ENCODE measurements around the gene MYO5B.
"Not testable (repeated sequence)": the region's sequence is repeated elsewhere in the genome, so short reads cannot be mapped to it uniquely, and the experiment has no call there.

Gene MYO5B

GRCh38 chr18:50117863-50118262 is 77.1 kb downstream of the MYO5B start:
- no peaks in the 10 kb centered on the region for H3K4me1 ChIP-seq (ENCODE audit: insufficient read depth, low read length)
- H3K36me3 ChIP-seq (ENCODE audit: insufficient read depth, low read length): no peaks in the 10 kb centered on the region
- no peaks in the 10 kb centered on the region for H3K9me3 ChIP-seq (ENCODE audit: control insufficient read depth, insufficient read depth, low read length)
- H3K9ac ChIP-seq (ENCODE audit: low read depth, low read length): no peak overlapping the region

DNA sequence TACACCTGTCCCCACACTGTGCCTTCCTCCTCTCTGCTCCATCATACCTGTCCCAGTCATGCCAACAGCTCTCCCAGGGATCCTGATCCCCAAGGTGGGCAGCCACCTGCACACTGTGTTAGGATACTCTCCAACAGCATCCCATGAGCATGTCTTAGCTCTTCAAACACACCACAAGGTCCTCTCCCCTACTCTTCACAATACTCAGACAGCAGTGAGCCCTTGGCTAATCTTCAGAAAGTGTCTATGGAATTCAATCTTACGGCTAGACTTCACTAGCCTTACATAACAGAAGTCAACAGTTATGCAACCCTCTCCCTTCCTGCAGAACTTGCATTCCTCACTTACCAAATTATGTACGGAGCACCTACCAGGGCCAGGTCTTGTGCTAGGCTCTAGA is 79.9 kb downstream of the MYO5B start:
- H3K9ac ChIP-seq (ENCODE audit: low read depth, low read length): no peak overlapping the region
- no peaks in the 10 kb centered on the region for H3K36me3 ChIP-seq (ENCODE audit: insufficient read depth, low read length)

DNA sequence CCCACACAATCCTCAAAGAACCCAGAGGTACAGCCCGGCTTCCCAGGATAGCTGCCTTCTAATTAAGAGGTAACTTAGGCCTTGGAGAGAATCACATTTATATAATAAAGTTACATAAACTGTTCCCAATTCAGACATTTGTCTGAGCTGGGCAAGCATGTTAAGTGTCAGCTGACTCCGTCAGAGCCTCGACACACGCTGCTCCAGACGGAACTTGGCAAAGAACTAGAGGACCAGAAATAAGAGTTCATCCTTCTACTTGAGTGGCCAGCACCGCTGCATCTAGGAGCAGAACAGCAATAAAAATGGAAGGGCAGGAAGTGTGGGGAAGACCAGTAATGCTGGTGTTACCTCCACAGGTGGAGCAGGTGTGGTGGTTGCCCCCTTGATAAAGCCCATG is 80.5 kb downstream of the MYO5B start:
- Histone ChIP-seq H3K9me3 (ENCODE audit: control insufficient read depth, insufficient read depth, low read length) (no peaks in the 10 kb centered on the region), H3K4me1 (ENCODE audit: insufficient read depth, low read length) (no peaks in the 10 kb centered on the region), H3K9ac (ENCODE audit: low read depth, low read length) (no peak overlapping the region), H3K36me3 (ENCODE audit: insufficient read depth, low read length) (no peaks in the 10 kb centered on the region)

More for the DNA sequence above, 79.9 kb downstream of the MYO5B start:
- Histone ChIP-seq H3K4me1 (ENCODE audit: insufficient read depth, low read length) (no peaks in the 10 kb centered on the region), H3K9me3 (ENCODE audit: control insufficient read depth, insufficient read depth, low read length) (no peaks in the 10 kb centered on the region)

- Histone ChIP-seq H3K36me3 (ENCODE audit: insufficient read depth, low read length) (no peaks in the 10 kb centered on the region), H3K9me3 (ENCODE audit: control insufficient read depth, insufficient read depth, low read length) (no peaks in the 10 kb centered on the region), H3K9ac (ENCODE audit: low read depth, low read length) (no peak overlapping the region), H3K4me1 (ENCODE audit: insufficient read depth, low read length) (no peaks in the 10 kb centered on the region)
Measured at GRCh38 chr18:50113726-50114125, 81.2 kb downstream of the MYO5B start.

GRCh38 chr18:50111398-50111797 is 83.5 kb downstream of the MYO5B start:
- Histone ChIP-seq H3K9ac (ENCODE audit: low read depth, low read length) (no peak overlapping the region), H3K9me3 (ENCODE audit: control insufficient read depth, insufficient read depth, low read length) (no peaks in the 10 kb centered on the region), H3K36me3 (ENCODE audit: insufficient read depth, low read length) (no peaks in the 10 kb centered on the region), H3K4me1 (ENCODE audit: insufficient read depth, low read length) (0 out of 2 replicates have a peak, but pooled peaks cover 3% of the 10 kb centered on the region)

DNA sequence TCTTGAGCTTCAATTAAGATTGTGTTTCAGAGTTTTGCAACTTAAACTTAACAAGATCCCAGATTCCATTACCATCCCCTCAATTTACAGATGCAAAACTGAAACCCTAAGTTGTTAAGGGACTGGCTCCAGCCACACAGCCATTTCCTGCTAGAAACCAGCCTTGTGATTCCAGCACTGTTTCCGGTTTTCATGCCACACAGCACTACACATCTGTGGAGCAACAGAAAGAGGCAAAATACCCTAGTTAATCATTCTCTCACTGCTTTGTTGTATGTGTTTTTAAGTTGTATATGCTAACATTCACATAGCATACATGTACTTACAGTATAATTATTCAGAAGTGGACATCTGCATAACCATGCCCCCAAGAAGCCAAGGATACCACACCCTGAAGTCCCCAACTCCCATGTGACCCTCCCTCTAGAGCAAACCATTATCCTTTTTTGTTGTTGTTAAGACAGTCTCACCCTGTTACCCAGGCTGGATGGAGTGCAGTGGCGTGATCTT is 87.4 kb downstream of the MYO5B start:
- Histone ChIP-seq H3K36me3 (ENCODE audit: insufficient read depth, low read length) (no peaks in the 10 kb centered on the region), H3K9ac (ENCODE audit: low read depth, low read length) (no peak overlapping the region), H3K9me3 (ENCODE audit: control insufficient read depth, insufficient read depth, low read length) (no peaks in the 10 kb centered on the region), H3K4me1 (ENCODE audit: insufficient read depth, low read length) (0 out of 2 replicates have a peak, but pooled peaks cover 3% of the 10 kb centered on the region)

DNA sequence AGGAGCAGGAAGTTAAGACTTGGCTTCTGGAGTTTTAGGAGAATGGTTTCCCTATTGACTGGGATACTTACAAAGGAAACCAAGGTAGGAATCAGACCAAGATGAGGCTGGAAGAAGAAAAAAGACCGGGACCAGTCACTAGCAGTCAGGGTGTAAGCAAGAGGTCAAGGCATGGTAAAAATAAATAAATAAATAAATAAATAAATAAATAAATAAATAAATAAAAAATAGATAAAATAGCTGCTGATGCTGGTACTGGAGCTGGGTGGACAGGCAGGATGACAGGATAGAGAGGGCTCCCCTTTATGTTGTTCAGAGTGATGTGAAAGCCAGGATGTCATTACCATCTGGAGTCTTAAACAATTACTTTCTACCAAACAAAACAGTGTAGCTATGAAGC is 89.9 kb downstream of the MYO5B start:
- Histone ChIP-seq H3K9ac (ENCODE audit: low read depth, low read length) (no peak overlapping the region), H3K9me3 (ENCODE audit: control insufficient read depth, insufficient read depth, low read length) (no peaks in the 10 kb centered on the region), H3K4me1 (ENCODE audit: insufficient read depth, low read length) (0 out of 2 replicates have a peak, but pooled peaks cover 3% of the 10 kb centered on the region), H3K36me3 (ENCODE audit: insufficient read depth, low read length) (no peaks in the 10 kb centered on the region)

GRCh38 chr18:50104421-50104820 is 90.5 kb downstream of the MYO5B start:
- 0 out of 2 replicates have a peak, but pooled peaks cover 3% of the 10 kb centered on the region for H3K4me1 ChIP-seq (ENCODE audit: insufficient read depth, low read length)
- H3K36me3 ChIP-seq (ENCODE audit: insufficient read depth, low read length): no peaks in the 10 kb centered on the region
- H3K9me3 ChIP-seq (ENCODE audit: control insufficient read depth, insufficient read depth, low read length): no peaks in the 10 kb centered on the region
- no peak overlapping the region for H3K9ac ChIP-seq (ENCODE audit: low read depth, low read length)

DNA sequence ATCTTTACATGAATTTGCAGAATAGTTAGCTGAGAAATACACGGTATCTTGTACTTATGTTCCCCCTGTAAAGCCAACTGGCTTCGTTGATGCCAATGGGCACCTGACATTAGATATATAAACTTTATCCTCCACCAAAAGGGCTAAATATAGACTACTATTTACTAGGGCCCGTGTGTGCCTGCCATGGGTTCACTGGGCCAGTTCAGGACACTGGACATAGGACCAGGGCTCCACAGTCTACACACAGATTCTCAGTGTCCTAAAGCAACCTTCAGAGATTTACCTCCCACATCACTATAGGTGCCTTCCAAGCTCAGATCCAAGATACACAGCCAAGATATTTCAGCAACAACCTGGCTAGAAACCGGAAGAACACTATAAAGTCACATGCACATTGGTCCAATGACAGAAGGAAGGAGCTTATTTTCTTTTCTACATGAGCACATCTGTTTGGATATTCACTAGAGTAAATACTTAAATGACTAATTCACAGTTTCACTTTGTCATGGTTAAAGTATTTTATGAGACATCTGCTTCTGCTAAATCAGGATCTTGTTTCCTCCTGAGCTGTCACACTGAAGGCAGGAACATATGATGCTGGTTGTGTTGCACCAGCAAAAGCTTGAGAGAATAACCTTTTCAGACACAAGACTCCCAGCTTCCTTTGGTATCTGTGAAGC is 95.1 kb downstream of the MYO5B start:
- Histone ChIP-seq H3K4me1 (ENCODE audit: insufficient read depth, low read length) (no peaks in the 10 kb centered on the region), H3K36me3 (ENCODE audit: insufficient read depth, low read length) (no peaks in the 10 kb centered on the region), H3K9me3 (ENCODE audit: control insufficient read depth, insufficient read depth, low read length) (no peaks in the 10 kb centered on the region), H3K9ac (ENCODE audit: low read depth, low read length) (no peak overlapping the region)

DNA sequence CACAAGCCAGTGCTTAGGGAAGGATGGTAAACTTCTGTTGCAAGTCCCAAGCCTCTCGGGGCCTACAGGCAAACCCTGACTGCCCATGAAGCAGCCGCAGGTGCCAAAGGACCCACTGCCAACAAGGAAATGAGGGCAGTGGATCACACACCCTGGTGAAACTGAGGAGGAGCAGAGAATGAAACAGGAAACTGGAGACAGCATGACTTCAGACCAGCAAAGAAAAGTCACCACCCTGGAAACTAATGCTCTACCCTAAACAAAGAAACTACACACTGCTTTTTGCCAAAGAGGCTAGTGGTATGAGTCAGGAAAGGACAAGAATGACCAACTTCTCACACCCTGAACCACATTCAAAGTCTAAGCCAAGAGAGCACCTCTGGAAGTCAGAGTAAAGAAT is 97.2 kb downstream of the MYO5B start:
- Histone ChIP-seq H3K9ac (ENCODE audit: low read depth, low read length) (no peak overlapping the region), H3K4me1 (ENCODE audit: insufficient read depth, low read length) (peaks cover 5% of the 10 kb centered on the region), H3K9me3 (ENCODE audit: control insufficient read depth, insufficient read depth, low read length) (no peaks in the 10 kb centered on the region), H3K36me3 (ENCODE audit: insufficient read depth, low read length) (no peaks in the 10 kb centered on the region)

DNA sequence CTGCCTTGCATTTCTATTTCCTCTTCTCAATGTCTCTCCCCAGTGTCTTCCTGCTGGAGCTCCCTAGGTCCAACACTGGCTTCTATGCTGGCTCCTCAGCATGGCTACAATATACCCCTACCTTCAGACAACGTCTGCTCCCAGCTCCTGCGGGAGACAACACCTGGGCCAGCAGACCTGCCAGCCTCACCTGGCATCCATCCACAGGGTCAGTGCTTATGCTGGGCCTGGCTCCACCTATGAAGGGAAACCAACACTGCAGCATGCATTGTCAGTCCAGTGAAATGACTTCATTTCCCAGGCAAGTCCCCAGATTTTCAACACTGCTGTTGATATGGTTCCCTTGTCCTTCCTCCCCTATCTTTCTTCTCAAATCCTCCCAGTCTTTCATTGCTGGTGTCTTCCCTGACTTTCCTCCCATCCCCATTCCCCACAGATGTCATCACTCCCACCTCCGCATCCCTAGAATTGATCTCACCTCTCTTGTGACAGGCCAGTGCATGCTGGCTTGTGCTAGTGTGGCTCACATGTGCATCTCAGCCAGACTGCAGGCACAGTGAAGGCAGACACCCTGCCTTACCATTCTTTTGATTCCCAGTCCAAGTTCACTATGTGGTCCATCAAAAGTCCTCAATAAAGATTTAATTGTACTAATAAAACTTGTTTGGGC is 98.0 kb downstream of the MYO5B start:
- Histone ChIP-seq H3K9me3 (ENCODE audit: control insufficient read depth, insufficient read depth, low read length) (no peaks in the 10 kb centered on the region), H3K9ac (ENCODE audit: low read depth, low read length) (no peak overlapping the region), H3K4me1 (ENCODE audit: insufficient read depth, low read length) (peaks cover 13% of the 10 kb centered on the region), H3K36me3 (ENCODE audit: insufficient read depth, low read length) (no peaks in the 10 kb centered on the region)

DNA sequence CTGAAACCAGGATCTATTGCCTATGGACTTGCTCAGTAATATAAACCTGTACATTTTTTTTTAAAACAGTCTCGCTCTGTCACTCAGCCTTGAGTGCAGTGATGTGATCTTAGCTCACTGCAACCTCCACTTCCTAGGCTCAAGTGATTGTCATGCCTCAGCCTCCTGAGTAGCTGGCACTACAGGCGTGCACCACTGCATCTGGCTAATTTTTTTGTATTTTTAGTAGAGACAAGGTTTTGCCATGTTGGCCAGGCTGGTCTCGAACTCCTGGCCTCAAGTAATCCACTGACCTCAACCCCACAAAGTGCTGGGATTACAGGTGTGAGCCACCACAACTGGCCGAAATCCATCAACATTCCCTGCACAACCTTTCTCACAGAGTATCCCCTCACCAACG is 100.2 kb downstream of the MYO5B start:
- H3K36me3 ChIP-seq (ENCODE audit: insufficient read depth, low read length); H3K9ac ChIP-seq (ENCODE audit: low read depth, low read length); H3K9me3 ChIP-seq (ENCODE audit: control insufficient read depth, insufficient read depth, low read length): not testable (repeated sequence)
- H3K4me1 ChIP-seq (ENCODE audit: insufficient read depth, low read length): peaks cover 33% of the 10 kb centered on the region

- H3K9ac ChIP-seq (ENCODE audit: low read depth, low read length): no peak overlapping the region
- peaks cover 37% of the 10 kb centered on the region for H3K4me1 ChIP-seq (ENCODE audit: insufficient read depth, low read length)
- no peaks in the 10 kb centered on the region for H3K36me3 ChIP-seq (ENCODE audit: insufficient read depth, low read length)
- no peaks in the 10 kb centered on the region for H3K9me3 ChIP-seq (ENCODE audit: control insufficient read depth, insufficient read depth, low read length)
Measured at GRCh38 chr18:50094221-50094773, 100.7 kb downstream of the MYO5B start.

- Histone ChIP-seq H3K4me1 (ENCODE audit: insufficient read depth, low read length) (peaks cover 37% of the 10 kb centered on the region), H3K9ac (ENCODE audit: low read depth, low read length) (no peak overlapping the region)
Measured at GRCh38 chr18:50093366-50094064, 101.4 kb downstream of the MYO5B start.

More at GRCh38 chr18:50093366-50094064, 101.4 kb downstream of the MYO5B start:
- H3K9me3 ChIP-seq (ENCODE audit: control insufficient read depth, insufficient read depth, low read length): no peaks in the 10 kb centered on the region
- H3K36me3 ChIP-seq (ENCODE audit: insufficient read depth, low read length): no peaks in the 10 kb centered on the region

Data from ES-I3 (cell line).